Measurements from ENCODE around the gene CDH4. TPM values are rescaled to one million over a fixed set of nuclear protein-coding genes. Genes with fewer than 3 reads are reported as not detected.

CDH4 gene
- total and polyA plus RNA-seq, 2 donors (not counting 3 experiments of a cell fraction or from before 2014, with no cell fraction given): 0.17 to 0.51 TPM

DNA sequence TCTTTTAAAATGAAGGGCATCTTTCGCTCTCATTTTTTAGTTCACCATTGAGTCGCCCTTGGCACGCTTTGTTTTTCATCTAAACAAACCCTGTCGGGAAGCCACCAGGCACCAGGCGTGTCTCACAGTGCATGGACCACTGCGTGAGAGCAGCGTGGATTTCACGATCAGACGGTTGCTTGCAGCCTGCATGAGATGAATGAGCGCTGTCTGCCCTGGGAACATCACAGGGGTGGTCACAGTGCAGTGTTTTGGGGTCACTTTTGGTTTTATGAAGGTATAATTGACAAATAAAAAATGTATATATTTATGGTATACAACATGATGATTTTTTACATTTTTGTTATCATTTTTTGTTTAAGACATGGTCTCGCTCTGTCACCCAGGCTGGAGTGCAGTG is 61.3 kb downstream of the CDH4 start:
- Histone ChIP-seq H3K9me1 (replicated peaks; ENCODE audit: control insufficient read depth, extremely low read depth, insufficient read depth, low read length) (no peaks in the 10 kb centered on the region), H3K9me3 (replicated peaks; ENCODE audit: control insufficient read depth, insufficient read depth, low read length) (peaks cover under 1% of the 10 kb centered on the region), H2AFZ (ENCODE audit: low read depth, low read length) (no peak overlapping the region), H3K36me3 (ENCODE audit: control insufficient read depth in 2 of 2, extremely low read depth in 1 of 2, insufficient read depth in 2 of 2, low read length in 2 of 2) (no peaks in the 10 kb centered on the region), H4K20me1 (replicated peaks; ENCODE audit: control insufficient read depth, extremely low read depth, insufficient read depth, low read length) (no peaks in the 10 kb centered on the region), H3K27ac (ENCODE audit: insufficient read depth, low read depth, low read length) (no peak overlapping the region), H3K27me3 (ENCODE audit: control insufficient read depth in 2 of 2, insufficient read depth in 2 of 2, low read length in 2 of 2) (no peaks in the 10 kb centered on the region), H3K4me3 (replicated peaks in 1 of 3; ENCODE audit: insufficient read depth in 1 of 3, low read depth in 1 of 3, low read length in 3 of 3) (no peak overlapping the region), H3K79me2 (ENCODE audit: control insufficient read depth, insufficient read depth, low read length) (no peaks in the 10 kb centered on the region), H3K4me2 (ENCODE audit: insufficient read depth, low read length) (no peak overlapping the region), H3K9ac (replicated peaks; ENCODE audit: extremely low read depth, insufficient read depth, low read length) (no peak overlapping the region), H3K4me1 (ENCODE audit: control insufficient read depth, extremely low read depth, insufficient read depth, low read length) (no peaks in the 10 kb centered on the region)
- ChIA-PET POLR2A (no interaction called here), CTCF (no interaction called here)
- dilution Hi-C loops (cut with MboI; ENCODE audit: extremely low pct_ligation_motif_present, low sequenced_read_pairs): no loop called here
- no peak for TF ChIP-seq MYC (IDR thresholded peaks at IDR 0.05; ENCODE audit: low read depth, low read length)
- no peak for TF ChIP-seq GATA2 (IDR thresholded peaks at IDR 0.05; ENCODE audit: insufficient read depth, insufficient read length, low read depth, low read length)
- TF ChIP-seq POLR2AphosphoS5 (IDR thresholded peaks at IDR 0.05; ENCODE audit: insufficient read depth, low read depth, low read length): no peak
- TF ChIP-seq JUN (IDR thresholded peaks at IDR 0.05; ENCODE audit: borderline replicate concordance, insufficient read depth, insufficient read length, low read depth): no peak
- TF ChIP-seq FOS (IDR thresholded peaks at IDR 0.05; ENCODE audit: borderline replicate concordance, insufficient read depth, low read length): no peak
- TF ChIP-seq, protein P1, sequence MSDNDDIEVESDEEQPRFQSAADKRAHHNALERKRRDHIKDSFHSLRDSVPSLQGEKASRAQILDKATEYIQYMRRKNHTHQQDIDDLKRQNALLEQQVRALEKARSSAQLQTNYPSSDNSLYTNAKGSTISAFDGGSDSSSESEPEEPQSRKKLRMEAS (IDR thresholded peaks at IDR 0.05; ENCODE audit: insufficient read depth, insufficient read length): no peak
- no peak for TF ChIP-seq EZH2 (IDR thresholded peaks at IDR 0.05; ENCODE audit: borderline replicate concordance, low read depth, low read length, severe bottlenecking)
- no peak for TF ChIP-seq POLR2A (IDR thresholded peaks at IDR 0.05; ENCODE audit: low read depth, low read length)
- TF ChIP-seq, protein P2, sequence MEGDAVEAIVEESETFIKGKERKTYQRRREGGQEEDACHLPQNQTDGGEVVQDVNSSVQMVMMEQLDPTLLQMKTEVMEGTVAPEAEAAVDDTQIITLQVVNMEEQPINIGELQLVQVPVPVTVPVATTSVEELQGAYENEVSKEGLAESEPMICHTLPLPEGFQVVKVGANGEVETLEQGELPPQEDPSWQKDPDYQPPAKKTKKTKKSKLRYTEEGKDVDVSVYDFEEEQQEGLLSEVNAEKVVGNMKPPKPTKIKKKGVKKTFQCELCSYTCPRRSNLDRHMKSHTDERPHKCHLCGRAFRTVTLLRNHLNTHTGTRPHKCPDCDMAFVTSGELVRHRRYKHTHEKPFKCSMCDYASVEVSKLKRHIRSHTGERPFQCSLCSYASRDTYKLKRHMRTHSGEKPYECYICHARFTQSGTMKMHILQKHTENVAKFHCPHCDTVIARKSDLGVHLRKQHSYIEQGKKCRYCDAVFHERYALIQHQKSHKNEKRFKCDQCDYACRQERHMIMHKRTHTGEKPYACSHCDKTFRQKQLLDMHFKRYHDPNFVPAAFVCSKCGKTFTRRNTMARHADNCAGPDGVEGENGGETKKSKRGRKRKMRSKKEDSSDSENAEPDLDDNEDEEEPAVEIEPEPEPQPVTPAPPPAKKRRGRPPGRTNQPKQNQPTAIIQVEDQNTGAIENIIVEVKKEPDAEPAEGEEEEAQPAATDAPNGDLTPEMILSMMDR (IDR thresholded peaks at IDR 0.05; ENCODE audit: extremely low read depth in 1 of 2, insufficient read depth in 1 of 2, low read depth in 1 of 2, low read length in 2 of 2): no peak
- intact Hi-C loops (cut with micrococcal nuclease): no loop called here
- FAIRE-seq: no peak
- no peak for DNase-seq (ENCODE audit: low read depth, low spot score)
- no TSS peak for BruUV-seq (replicated peaks)

All from endothelial cell of umbilical vein (primary cell).